ENCODE measurements around the gene SLC6A8. TPM values are rescaled to one million over a fixed set of nuclear protein-coding genes. Genes with fewer than 3 reads are reported as not detected.
A peak's percentile ranks its signal among the peaks of the same experiment; 100 is the strongest.

The SLC6A8 gene
- total RNA-seq, 1 donor from 2014 or later = 125 TPM

GRCh38 chrX:153640045-153640686 is 47.6 kb upstream of the SLC6A8 start:
- Mint-ChIP-seq H3K27ac (ENCODE audit: unreplicated experiment) (no peak overlapping the region), H3K4me3 (no peak overlapping the region), H3K36me3 (ENCODE audit: low read depth) (no peaks in the 10 kb centered on the region), H3K27me3 (ENCODE audit: low read depth) (peaks cover 35% of the 10 kb centered on the region), H3K4me1 (peaks cover 5% of the 10 kb centered on the region), H3K9me3 (no peaks in the 10 kb centered on the region)
- DNase-seq (ENCODE audit: low read depth, low spot score) = no peak
- TF ChIP-seq, protein P1, sequence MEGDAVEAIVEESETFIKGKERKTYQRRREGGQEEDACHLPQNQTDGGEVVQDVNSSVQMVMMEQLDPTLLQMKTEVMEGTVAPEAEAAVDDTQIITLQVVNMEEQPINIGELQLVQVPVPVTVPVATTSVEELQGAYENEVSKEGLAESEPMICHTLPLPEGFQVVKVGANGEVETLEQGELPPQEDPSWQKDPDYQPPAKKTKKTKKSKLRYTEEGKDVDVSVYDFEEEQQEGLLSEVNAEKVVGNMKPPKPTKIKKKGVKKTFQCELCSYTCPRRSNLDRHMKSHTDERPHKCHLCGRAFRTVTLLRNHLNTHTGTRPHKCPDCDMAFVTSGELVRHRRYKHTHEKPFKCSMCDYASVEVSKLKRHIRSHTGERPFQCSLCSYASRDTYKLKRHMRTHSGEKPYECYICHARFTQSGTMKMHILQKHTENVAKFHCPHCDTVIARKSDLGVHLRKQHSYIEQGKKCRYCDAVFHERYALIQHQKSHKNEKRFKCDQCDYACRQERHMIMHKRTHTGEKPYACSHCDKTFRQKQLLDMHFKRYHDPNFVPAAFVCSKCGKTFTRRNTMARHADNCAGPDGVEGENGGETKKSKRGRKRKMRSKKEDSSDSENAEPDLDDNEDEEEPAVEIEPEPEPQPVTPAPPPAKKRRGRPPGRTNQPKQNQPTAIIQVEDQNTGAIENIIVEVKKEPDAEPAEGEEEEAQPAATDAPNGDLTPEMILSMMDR (conservative IDR thresholded peaks at IDR 0.05) = no peak

DNA sequence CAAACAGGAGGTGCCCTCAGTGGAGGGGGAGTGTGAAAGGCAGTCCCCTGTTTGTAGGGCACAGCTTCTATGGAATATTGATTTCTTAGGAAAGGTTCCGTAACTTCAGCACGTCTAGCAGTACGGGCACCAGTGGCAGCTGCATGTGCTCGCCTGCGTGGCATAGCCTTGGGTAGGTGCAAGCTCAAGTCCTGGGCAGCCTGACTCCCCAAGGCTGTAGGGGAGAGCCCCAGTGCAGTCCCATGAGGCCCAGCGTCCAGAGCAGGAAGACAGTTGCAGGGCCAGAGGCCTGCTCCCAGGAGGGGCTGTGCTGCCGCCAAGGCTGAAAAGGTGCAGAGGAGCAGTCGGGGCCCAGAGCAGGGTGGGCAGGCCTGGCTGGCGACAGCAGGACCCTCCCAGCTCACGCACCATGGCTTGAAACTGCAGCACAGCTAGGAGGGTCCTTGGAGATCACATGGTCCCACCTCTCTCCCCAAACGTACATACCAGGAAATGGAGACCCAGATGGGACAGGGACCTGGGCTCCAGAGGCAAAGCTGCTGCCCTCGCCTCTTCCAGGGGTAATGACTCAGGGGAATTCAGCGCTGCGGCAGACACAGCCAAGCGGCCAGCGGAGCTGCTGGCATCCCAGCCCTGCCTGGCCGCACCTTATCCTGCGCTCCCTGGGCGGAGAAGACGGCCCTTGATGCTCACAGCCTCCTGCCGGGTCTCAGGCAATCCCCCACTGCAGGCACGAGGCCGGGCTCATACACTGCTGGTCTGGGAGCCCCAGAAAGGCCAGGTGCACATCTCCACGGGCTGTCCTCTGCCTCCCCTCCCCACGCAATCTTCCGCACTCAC is 46.8 kb upstream of the SLC6A8 start:
- Mint-ChIP-seq H3K36me3 (ENCODE audit: low read depth) (no peaks in the 10 kb centered on the region), H3K9me3 (no peaks in the 10 kb centered on the region)

DNA sequence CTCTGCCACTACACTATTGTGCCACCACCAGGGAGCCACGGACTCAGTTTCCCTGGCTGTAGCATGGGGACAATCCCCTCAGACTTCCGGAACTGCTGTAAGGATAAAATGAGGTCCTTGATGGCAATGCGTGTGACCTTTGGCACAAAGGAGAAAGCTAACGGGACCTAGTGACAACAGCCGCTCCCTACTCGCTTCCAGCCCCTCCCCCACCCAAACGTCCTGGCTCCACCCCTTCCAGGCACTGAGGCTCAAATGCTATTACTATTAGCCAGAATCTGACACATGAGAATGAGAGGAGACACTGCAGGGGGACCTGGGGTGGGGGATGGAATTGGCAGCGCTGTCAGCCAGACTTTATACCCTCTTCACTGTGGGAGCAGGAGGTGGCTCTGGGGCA is 46.1 kb upstream of the SLC6A8 start:
- Mint-ChIP-seq H3K36me3 (ENCODE audit: low read depth) (no peaks in the 10 kb centered on the region), H3K27me3 (ENCODE audit: low read depth) (peaks cover 48% of the 10 kb centered on the region), H3K9me3 (no peaks in the 10 kb centered on the region), H3K27ac (ENCODE audit: unreplicated experiment) (no peak overlapping the region), H3K4me3 (peak overlapping the region; percentile 48), H3K4me1 (peaks cover 5% of the 10 kb centered on the region)
- DNase-seq (ENCODE audit: low read depth, low spot score) = no peak
- TF ChIP-seq, protein P1 (conservative IDR thresholded peaks at IDR 0.05) = no peak

More for the DNA sequence above, 46.8 kb upstream of the SLC6A8 start:
- DNase-seq (ENCODE audit: low read depth, low spot score) = no peak
- TF ChIP-seq, protein P1 (conservative IDR thresholded peaks at IDR 0.05) = no peak
- H3K4me3 Mint-ChIP-seq = peak overlapping the region; percentile 34
- peaks cover 5% of the 10 kb centered on the region for H3K4me1 Mint-ChIP-seq
- peaks cover 43% of the 10 kb centered on the region for H3K27me3 Mint-ChIP-seq (ENCODE audit: low read depth)
- no peak overlapping the region for H3K27ac Mint-ChIP-seq (ENCODE audit: unreplicated experiment)

DNA sequence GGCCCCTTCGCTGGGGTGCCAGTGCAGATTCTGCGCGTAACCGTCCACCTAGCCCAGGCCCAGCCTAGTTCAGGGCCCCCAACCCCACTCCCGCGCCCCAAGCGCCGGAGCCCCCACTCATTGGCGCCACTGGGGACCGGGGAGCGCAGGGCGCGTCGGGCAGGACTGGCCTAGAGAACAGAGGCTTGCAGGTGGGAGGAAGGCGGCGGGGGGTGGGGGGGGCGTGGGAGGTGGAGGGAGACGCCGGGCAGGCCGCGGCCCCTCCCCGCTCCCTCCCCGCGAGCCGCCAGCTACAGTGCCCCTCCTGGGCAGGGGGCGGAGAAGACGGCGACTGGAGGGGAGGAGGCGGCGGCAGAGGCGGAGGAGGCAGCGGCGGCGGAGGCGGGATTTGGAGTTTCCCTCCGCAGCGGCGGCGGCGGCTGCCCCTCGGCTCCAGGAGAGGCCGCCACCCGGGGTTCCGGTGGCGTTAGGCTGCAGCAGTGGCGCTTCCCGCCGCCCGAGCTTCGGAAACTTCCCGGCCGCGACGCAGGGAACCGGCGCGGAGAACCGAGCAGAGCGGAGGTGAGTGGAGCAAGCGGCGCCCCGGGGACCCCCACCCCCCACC is 45.6 kb upstream of the SLC6A8 start:
- DNase-seq (ENCODE audit: low read depth, low spot score) = no peak
- Mint-ChIP-seq H3K9me3 (no peaks in the 10 kb centered on the region), H3K4me1 (peaks cover 5% of the 10 kb centered on the region), H3K27ac (ENCODE audit: unreplicated experiment) (no peak overlapping the region), H3K27me3 (ENCODE audit: low read depth) (peaks cover 48% of the 10 kb centered on the region), H3K4me3 (no peak overlapping the region), H3K36me3 (ENCODE audit: low read depth) (no peaks in the 10 kb centered on the region)
- TF ChIP-seq, protein P1 (conservative IDR thresholded peaks at IDR 0.05) = no peak

GRCh38 chrX:153642655-153643430 is 44.9 kb upstream of the SLC6A8 start:
- H3K27me3 Mint-ChIP-seq (ENCODE audit: low read depth) = peaks cover 51% of the 10 kb centered on the region
- DNase-seq (ENCODE audit: low read depth, low spot score) = no peak
- H3K9me3 Mint-ChIP-seq = no peaks in the 10 kb centered on the region
- H3K4me3 Mint-ChIP-seq = no peak overlapping the region
- peaks cover 5% of the 10 kb centered on the region for H3K4me1 Mint-ChIP-seq
- H3K27ac Mint-ChIP-seq (ENCODE audit: unreplicated experiment) = no peak overlapping the region
- H3K36me3 Mint-ChIP-seq (ENCODE audit: low read depth) = no peaks in the 10 kb centered on the region
- TF ChIP-seq, protein P1 (conservative IDR thresholded peaks at IDR 0.05) = no peak

All from neural crest cell (in vitro differentiated cells).